NCI-H1694 (cell line): ENCODE results near the gene C14orf132.
A peak's percentile ranks its signal among the peaks of the same experiment; 100 is the strongest.
"Not testable (repeated sequence)": the region's sequence is repeated elsewhere in the genome, so short reads cannot be mapped to it uniquely, and the experiment has no call there.

Source experiments
- DNase-seq: peaks from one replicate; lab custom pipeline; 2025; lab: John Stamatoyannopoulos, UW

C14orf132 gene

DNA sequence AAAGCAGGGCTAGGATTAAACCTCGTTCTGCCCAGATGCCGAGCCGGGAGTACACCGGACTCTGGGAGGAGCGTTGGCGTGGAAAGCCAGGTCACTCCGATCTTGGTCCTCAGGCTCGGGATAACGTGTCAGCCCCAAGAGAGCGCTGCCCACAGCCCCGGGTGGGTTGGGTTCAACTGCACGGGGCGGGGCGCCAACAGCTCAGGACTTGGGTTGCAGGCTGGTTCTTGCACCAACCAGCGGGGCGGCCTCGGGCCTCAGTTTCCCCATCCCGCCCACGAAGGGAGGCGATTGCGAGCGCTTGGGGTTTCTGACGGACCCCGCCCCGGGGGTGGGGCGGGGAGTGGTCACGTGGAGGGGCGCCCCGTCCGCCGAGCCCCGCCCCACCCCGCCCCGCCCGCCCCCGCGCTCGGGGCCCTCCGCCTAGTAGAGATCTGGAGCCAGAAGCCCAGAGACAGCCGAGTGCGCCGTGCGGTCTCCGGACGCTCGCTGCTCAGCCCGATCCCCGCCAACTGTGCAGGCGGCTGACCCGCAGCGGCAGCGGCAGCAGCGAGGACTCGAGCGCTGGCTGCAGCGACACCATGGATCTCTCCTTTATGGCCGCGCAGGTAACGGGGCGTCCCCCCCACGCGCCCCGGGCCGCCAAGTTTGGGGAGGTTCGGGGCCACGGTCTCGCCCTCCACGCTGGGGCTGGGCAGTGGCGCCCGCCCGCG lies at the start of gene C14orf132:
C14orf132 (plus strand) TSS at position 443 of the 713 bp plus-strand sequence; CDS start at position 582, 139 bp downstream.
- DNase-seq: peak; percentile 72

- peak; percentile 96 for DNase-seq
These were observed 45.2 kb upstream of the C14orf132 start for GRCh38 chr14:95993768-95994592.

DNA sequence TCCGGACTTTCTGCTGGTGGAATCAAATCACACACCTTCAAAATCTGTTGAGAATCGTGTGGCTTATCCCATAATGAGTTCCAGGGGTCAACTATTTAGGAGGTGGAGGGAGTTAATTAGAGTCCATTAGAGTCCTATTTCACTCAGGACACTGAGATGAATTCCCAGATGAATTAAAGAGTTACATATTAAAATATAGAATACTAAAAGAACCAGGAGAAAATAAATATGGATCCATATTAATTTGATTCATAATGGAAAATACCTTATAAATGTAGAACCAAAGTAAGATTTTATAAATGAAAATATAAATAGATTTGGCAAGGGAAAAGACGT lies 44.6 kb upstream of the C14orf132 start:
- DNase-seq: no peak

GRCh38 chr14:95998656-95999055 lies 40.5 kb upstream of the C14orf132 start:
- peak; percentile 85 for DNase-seq

DNA sequence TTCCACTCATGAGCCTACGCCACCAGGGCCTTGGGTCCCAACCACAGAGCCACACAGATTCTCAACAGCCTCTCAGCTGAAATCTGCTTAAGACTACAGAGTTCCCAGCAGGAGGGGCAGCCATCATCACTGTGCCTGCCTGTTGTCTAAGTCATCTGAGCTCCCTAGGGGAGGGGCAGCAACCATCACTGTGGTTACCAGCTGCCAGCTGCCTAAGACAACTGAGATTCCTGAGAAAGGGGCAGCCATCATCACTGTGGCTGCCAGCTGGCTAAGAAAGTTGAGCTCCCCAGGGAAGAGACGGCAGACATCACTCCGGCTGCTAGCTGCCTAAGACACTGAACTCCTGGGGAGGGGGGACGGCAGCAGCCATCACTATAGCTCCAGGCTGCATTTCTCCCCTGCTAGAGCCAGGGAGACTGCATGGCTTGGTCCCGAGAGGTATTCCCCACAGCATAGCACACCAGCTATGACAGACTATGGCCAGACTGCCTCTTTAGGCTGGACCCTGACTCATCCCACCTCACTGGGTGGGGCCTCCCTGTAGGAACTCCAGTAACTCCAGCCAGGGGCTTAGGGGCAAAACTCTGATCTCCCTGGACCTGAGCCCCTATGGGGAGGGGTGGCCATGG lies 37.2 kb upstream of the C14orf132 start:
- peak; percentile 41 for DNase-seq

DNA sequence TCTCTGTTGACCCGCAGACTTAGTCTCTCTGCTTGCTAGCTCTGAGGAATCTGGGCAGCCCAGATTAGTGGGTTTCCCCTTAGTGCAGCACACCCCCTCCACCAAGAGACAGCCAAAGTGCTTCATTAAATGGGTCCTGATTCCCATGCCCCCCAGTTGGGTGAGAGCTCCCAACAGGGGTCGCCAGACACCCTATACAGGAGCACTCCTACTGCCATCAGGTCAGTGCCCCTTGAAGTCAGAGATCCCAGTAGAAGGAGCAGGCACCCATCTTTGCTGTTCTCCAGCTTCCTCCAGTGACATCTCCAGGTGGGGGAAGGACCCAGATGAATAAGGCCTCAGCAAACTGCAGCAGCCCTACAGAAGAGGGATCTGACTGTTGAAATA lies 36.7 kb upstream of the C14orf132 start:
- no peak for DNase-seq

DNA sequence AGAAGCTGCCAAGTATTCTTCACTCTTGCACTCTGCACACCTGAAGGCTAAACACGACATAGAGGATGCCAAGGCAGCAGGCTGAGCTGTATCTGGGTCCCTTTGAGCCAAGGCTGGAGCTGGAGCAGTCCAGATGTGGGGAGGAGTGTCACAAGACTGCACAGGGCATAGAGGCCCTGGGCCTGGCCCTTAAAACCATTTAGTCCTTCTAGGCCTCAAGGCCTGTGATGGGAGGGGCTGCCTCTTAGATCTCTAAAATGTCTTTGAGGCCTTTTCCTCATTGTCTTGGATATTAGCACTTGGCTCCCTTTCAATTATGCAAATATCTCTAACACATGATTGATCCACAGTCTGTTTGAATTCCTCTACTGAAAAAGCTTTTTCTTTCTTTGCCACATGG lies 28.0 kb upstream of the C14orf132 start:
- no peak for DNase-seq

DNA sequence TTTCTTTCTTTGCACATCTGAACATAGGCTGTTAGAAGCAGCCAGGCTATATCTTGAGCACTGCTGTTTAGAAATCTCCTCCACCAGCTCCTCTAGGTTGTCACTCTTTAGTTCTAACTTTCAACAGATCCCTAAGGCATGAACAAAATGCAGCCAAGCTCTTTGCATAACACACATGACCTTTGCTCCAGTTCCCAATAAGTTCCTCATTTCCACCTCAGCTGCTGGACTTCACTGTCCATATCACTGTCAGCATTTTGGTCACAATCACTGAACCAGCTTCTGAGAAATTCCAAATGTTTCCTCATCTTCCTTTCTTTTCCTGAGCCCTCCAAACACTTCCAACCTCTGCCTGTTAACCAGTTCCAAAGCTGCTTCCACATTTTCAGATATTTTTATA lies 27.6 kb upstream of the C14orf132 start:
- no peak for DNase-seq

DNA sequence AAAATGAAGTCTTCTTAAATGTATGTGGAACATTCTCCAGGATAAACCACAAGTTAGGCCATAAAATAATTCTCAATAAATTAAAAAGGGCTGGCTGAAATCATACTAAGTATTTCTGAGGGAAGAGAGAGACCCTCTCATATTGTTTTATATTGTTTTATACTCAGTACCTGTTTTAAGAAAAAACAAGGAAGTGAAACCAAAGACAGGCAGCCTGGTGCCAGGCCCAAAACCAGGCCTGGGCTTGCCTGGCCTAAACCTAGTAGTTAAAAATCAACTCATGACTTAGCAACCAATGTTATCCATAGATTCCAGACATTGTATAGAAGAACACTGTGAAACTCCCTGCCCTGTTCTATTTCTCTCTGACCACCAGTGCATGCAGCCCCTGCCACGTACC lies 26.4 kb upstream of the C14orf132 start:
- DNase-seq: not testable (repeated sequence)

GRCh38 chr14:96014176-96014575 lies 25.0 kb upstream of the C14orf132 start:
- DNase-seq: no peak

DNA sequence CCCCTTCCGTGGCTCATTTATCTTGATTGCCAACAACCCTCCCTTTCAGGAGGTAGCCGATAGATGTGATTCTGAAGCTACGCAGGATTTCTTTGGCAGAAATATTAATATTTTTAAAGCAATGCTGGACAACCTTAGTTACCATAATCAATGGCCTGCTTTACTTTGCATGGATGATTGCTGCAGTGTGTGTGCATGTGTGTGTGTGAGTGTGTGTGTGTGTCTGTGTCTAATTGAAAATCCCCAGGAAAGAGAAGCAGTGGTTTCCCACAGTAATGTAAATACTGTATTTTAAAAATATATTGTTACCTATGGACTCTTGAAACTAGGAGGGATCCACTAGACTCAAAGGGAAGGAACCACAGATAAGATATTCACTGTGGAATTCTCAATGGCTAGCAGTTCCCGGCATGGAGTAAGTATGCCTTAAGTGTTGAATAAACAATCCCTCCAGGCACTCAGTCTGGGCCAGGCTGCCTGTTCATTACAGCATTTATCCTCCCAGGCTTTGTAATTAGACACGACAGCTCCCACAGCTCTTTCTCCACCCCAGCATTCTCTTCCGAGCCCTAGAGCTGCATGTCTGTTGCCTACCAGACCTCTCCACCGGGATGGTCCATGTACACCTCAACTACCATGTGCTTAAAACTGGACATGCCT lies 22.5 kb upstream of the C14orf132 start:
- DNase-seq: no peak

- no peak for DNase-seq
These were observed 21.3 kb upstream of the C14orf132 start for GRCh38 chr14:96017882-96018281.

DNA sequence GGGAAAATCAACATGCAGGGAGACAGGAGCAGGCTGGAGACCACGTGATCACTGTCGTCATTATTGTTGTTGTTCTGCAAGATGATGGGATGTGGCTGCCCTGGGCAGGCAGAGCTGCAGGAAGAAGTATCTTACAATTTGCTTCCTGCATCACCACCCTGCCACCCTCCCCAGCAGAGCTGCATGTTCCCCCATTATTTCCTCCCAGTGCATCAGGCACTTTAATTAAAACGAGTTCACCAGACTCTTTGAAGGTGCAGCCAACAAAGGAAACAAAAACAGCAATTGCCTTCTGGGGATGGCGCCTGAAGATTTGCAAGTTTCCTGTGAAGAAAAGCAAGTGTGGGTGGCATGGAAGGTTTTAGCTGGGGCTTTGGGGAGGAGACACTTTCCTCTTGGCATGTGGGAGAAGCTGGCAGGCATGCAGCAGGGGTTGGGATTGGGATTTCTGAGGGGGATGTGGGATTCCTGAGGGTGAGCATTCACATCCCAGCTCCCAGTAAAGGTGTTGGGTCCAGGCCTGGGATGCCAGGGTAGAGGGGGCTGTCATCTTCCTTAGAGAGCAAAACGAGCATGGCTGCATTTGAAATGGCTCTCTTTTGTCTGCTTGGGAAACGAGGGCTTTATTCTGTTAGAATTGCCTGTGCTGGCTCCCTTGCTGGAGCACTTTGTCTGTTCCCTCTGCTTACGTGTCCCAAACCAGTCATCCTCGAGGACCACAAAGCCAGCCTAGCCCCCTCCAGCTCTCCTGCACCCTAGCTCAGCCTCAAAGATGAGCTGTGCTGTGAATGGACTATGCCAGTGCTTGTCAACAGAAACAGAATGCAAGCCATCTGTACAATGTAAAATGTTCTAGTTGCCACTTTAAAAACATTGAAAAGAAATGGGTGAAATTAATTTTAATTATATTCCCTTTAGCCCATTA lies 11.5 kb upstream of the C14orf132 start:
- DNase-seq: no peak

GRCh38 chr14:96029089-96029645 lies 10.0 kb upstream of the C14orf132 start:
- no peak for DNase-seq

DNA sequence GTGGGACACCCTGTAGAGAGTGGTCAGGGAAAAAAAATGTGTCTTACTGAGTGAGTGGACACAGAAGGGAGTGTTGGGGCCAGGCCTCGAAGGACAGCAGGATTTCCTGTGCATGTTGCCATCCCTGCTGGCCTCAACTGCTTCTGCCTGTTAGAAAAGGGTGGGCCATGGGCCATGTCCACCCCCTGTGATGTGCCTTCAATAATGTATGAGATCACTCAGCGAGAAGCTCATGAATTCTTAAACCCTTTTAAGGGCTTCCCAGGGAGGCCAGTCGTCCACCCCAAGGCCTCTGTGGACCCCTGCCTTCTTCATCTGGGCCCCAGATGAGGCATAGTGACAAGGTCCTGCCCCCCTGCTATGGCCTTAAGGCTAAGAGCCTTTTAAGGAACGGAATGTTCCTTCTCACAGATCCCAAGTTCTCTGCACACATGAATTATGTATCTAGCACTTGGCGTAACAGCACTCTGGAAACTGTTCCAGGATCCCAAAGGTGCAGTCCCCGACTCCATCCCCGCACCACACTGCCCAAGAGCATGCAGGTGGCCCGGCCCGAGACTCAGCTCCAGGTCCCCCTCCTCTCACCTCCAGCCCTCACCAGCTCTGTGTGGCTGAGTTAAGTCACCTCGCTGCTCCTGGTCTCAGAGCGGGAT lies 8.9 kb upstream of the C14orf132 start:
- no peak for DNase-seq

DNA sequence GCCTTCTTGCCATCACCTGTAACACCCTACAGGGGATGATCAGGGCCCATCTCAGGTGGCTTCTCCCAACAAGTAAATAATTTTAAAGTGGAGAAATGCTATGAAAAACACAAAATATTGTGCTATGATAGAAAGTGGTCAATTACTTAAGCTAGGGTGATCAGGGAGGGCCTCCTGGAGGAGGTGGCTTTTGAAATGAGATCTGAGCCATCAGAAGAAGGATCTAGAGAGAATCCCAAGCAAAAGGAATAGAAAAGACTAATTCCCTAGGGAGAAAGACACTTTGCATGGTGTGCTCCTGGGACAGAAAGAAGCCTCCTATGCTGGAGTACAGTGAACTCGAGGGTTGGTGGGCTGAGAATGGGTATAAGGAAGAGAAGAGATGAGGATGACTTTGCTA lies 7.5 kb upstream of the C14orf132 start:
- no peak for DNase-seq

GRCh38 chr14:96035456-96035855 lies 3.7 kb upstream of the C14orf132 start:
- DNase-seq: no peak

DNA sequence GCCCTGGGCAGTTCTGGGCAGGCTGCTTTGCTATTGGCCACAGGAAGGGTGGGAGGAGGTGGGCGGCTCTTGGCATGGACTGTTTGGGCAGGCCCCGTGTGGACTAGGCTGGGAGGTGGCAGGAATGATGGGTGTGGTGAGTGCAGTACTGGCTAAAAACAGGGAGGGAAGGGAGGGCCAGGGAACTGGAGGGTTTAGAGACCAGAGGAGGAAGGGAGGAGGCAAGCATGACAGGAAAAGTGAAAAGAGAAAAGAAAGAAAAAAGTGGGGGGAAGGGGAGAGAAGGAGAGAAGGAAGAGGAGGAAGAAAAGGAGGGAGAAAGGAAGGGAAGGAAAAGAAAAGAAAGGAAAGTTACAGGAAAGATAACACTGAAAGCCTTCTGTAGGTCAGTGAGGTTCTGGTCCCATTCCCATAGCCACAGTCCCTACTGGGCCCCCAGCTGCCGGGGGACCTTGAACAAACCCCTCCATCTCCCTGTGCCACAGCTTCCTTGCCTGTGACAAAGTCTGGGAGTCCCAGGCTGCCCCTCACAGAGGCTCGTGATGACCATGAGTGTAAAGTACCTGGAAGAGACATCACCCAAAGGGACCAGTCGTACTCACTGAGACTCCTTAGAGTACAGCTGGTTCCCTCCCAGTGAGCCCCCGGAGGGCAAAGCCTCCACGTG lies 1.1 kb upstream of the C14orf132 start:
- no peak for DNase-seq

- no peak for DNase-seq
These were observed 623 bp upstream of the C14orf132 start for GRCh38 chr14:96038558-96038919.
